Panc1 (cell line): ENCODE results near the gene UCMA.

Experiments
- POLR2AphosphoS5 ChIP-seq: IDR thresholded peaks from 2 replicates; pipeline ENCODE4 v1.6.1; 2012; ENCODE audit warnings: mild to moderate bottlenecking, low read depth, low read length, moderate library complexity
- SIN3A ChIP-seq: IDR thresholded peaks from 2 replicates; pipeline ENCODE4 v1.6.1; 2012; ENCODE audit warnings: low read depth, mild to moderate bottlenecking, low read length, moderate library complexity, borderline replicate concordance; ENCODE audit not compliant: insufficient read depth
- TCF7L2 ChIP-seq: IDR thresholded peaks from 2 replicates; pipeline ENCODE4 v1.6.1; 2011; ENCODE audit warnings: mild to moderate bottlenecking, low read depth, low read length, inconsistent platforms
- TF ChIP-seq, protein P1 (sequence below): fragments of 450-650 bp; IDR thresholded peaks from 2 replicates; pipeline ENCODE4 v1.5.1; 2017; ENCODE audit warnings: mild to moderate bottlenecking

DNA sequence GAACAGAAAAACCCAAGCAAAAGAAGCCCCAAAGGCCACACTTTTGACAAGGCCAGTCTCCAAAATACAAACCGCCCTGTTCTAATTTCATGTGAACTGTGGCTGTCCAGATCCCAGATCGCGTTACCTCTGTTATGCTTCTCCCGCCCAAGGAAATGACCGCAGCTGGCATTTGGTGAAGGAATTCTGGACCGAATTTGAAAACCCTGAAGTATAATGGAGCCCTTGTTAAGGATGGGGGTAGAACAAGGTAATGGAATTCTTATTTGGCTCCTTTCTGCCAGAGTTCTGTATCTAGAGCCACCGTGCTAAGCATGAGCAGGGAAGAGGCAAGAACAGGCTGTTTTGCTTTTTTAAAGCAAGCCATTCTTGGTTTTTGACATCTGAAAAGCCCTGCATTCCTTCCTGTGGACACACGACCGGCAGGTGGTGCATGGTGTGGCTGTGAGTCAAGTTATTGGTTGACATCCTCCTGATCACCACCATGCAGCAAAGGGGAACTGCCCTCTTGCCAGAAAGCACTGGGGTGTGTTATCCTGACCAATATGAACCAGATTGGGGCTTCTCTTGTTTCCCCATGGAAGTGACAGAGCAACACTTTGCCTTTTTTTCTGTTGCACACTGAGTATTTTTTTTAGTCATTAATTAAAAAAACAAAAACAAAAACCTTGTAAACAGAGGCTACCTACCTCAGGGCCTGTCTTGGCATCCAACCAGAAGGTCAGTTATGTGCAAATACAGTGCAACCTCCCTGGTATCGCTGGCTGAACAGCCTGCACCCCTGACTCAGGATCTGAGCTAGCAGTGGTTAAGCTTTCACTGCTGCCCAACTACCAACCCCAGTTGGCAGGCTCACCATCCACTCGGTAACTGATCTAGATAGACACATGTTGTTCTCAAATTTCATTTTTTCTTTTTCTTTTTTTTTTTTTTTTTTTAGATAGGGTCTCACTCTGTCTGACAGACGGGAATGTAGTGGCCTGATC lies 14.2 kb downstream of the UCMA start:
- TF ChIP-seq, protein P1, sequence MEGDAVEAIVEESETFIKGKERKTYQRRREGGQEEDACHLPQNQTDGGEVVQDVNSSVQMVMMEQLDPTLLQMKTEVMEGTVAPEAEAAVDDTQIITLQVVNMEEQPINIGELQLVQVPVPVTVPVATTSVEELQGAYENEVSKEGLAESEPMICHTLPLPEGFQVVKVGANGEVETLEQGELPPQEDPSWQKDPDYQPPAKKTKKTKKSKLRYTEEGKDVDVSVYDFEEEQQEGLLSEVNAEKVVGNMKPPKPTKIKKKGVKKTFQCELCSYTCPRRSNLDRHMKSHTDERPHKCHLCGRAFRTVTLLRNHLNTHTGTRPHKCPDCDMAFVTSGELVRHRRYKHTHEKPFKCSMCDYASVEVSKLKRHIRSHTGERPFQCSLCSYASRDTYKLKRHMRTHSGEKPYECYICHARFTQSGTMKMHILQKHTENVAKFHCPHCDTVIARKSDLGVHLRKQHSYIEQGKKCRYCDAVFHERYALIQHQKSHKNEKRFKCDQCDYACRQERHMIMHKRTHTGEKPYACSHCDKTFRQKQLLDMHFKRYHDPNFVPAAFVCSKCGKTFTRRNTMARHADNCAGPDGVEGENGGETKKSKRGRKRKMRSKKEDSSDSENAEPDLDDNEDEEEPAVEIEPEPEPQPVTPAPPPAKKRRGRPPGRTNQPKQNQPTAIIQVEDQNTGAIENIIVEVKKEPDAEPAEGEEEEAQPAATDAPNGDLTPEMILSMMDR: peak; percentile 58; the same call in 1 of the 2 replicates
- no peak for TF ChIP-seq SIN3A
- no peak for TF ChIP-seq POLR2AphosphoS5
- TF ChIP-seq TCF7L2: no peak
